Fibroblast of peridontal ligament (primary cell): ENCODE results near the gene DENND6A.

Experiments used
- DNase-seq: peaks from one replicate; pipeline ENCODE4 v3.0.0-alpha.2; 2010; ENCODE audit errors: extremely low read depth

Gene DENND6A

GRCh38 chr3:57577801-57578200 lies 115.1 kb downstream of the DENND6A start:
- no peak for DNase-seq

- no peak for DNase-seq
Observed at GRCh38 chr3:57575966-57576626, 116.8 kb downstream of the DENND6A start.
